ENCODE measurements around the gene EPB41L1.

DNA sequence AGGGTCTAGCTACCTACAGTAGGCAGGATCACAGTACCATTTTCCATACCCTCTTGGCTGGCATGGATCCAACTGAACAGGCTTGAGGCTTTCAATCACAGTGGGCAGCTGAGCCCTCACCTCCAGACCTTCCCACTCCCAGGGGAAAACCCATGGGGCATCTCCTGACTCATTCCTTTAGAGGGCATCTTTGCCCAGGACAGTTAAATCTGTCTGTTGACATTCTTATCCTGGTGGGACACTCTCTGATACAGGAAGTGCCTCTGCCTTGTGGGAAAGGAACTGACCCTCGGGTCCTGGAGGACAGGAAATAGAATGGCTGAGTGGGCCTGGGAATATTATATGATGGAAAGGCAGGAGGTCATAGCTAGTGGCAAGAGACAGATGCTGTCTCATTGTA lies 10.2 kb upstream of the EPB41L1 start:
- TF ChIP-seq EP300 (conservative IDR thresholded peaks at IDR 0.05; ENCODE audit: poor library complexity, severe bottlenecking), result no peak
- TF ChIP-seq EZH2 (IDR thresholded peaks at IDR 0.05; ENCODE audit: borderline replicate concordance, insufficient read depth, low read length, poor library complexity, severe bottlenecking), result no peak
- no peak for TF ChIP-seq CTCF (IDR thresholded peaks at IDR 0.05; ENCODE audit: poor library complexity, severe bottlenecking)
- no peak for TF ChIP-seq SMC3 (conservative IDR thresholded peaks at IDR 0.05; ENCODE audit: poor library complexity)
- TF ChIP-seq MXI1 (conservative IDR thresholded peaks at IDR 0.05; ENCODE audit: poor library complexity, severe bottlenecking), result no peak
